H9 (cell line): ENCODE results near the gene MAD2L1. TPM values are rescaled to one million over a fixed set of nuclear protein-coding genes. Genes with fewer than 3 reads are reported as not detected.
A peak's percentile ranks its signal among the peaks of the same experiment; 100 is the strongest.

Source experiments
- DNase-seq: peaks from one replicate; pipeline ENCODE4 v3.0.0-alpha.2; 2017
- H2AFZ ChIP-seq: one replicate; pipeline ENCODE4 v1.6.1; 2013; ENCODE audit warnings: mild to moderate bottlenecking, low read length, control low read depth, moderate library complexity
- H2AK5ac ChIP-seq: 2 replicates; pipeline ENCODE4 v1.6.1; 2013; ENCODE audit warnings: low read length, control low read depth, mixed read lengths; ENCODE audit not compliant: insufficient read length
- H2BK120ac ChIP-seq: one replicate; pipeline ENCODE4 v1.6.1; 2013; ENCODE audit warnings: low read depth, mild to moderate bottlenecking, low read length, control low read depth, inconsistent platforms; ENCODE audit not compliant: poor library complexity, severe bottlenecking
- H2BK12ac ChIP-seq: 2 replicates; pipeline ENCODE4 v1.6.1; 2013; ENCODE audit warnings: low read length, control low read depth, mixed read lengths, low read depth; ENCODE audit not compliant: insufficient read length
- H2BK15ac ChIP-seq: 2 replicates; pipeline ENCODE4 v1.6.1; 2013; ENCODE audit warnings: low read depth, low read length, control low read depth
- H2BK20ac ChIP-seq: one replicate; pipeline ENCODE4 v1.6.1; 2013; ENCODE audit warnings: low read depth, mild to moderate bottlenecking, low read length, control low read depth, inconsistent platforms; ENCODE audit not compliant: poor library complexity, severe bottlenecking
- H2BK5ac ChIP-seq: 2 replicates; pipeline ENCODE4 v1.6.1; 2013; ENCODE audit warnings: low read length, control low read depth, mixed read lengths; ENCODE audit not compliant: insufficient read length
- H3K14ac ChIP-seq: 2 replicates; pipeline ENCODE4 v1.6.1; 2013; ENCODE audit warnings: low read length, control low read depth; ENCODE audit not compliant: insufficient read depth
- H3K18ac ChIP-seq: 2 replicates; pipeline ENCODE4 v1.6.1; 2013; ENCODE audit warnings: low read depth, mild to moderate bottlenecking, mixed read lengths, low read length, control low read depth; ENCODE audit not compliant: insufficient read length
- H3K23ac ChIP-seq: 2 replicates; pipeline ENCODE4 v1.6.1; 2013; ENCODE audit warnings: low read length, control low read depth, mixed read lengths, low read depth; ENCODE audit not compliant: insufficient read length
- H3K23me2 ChIP-seq: 2 replicates; pipeline ENCODE4 v1.6.1; 2013; ENCODE audit warnings: low read depth, mild to moderate bottlenecking, mixed read lengths, low read length, control low read depth; ENCODE audit not compliant: insufficient read length, poor library complexity, severe bottlenecking
- H3K27ac ChIP-seq: 2 replicates; pipeline ENCODE4 v1.5.1; 2013; ENCODE audit warnings: low read length, control low read depth, mixed read lengths, low read depth; ENCODE audit not compliant: insufficient read length
- H3K27me3 ChIP-seq: 2 replicates; pipeline ENCODE4 v1.6.1; 2013; ENCODE audit warnings: low read length, control low read depth, inconsistent platforms; ENCODE audit not compliant: insufficient read depth
- H3K4ac ChIP-seq: 2 replicates; pipeline ENCODE4 v1.6.1; 2013; ENCODE audit warnings: low read depth, mild to moderate bottlenecking, control low read depth, inconsistent platforms, low read length, moderate library complexity
- H3K4me1 ChIP-seq: 2 replicates; pipeline ENCODE4 v1.6.1; 2013; ENCODE audit warnings: low read length, control low read depth, inconsistent platforms; ENCODE audit not compliant: insufficient read depth
- H3K4me2 ChIP-seq: 2 replicates; pipeline ENCODE4 v1.6.1; 2013; ENCODE audit warnings: low read length, control low read depth, mixed read lengths; ENCODE audit not compliant: insufficient read length, insufficient read depth
- H3K56ac ChIP-seq: 2 replicates; pipeline ENCODE4 v1.6.1; 2013; ENCODE audit warnings: low read depth, mild to moderate bottlenecking, mixed read lengths, low read length, control low read depth; ENCODE audit not compliant: insufficient read length
- H3K79me1 ChIP-seq: 2 replicates; pipeline ENCODE4 v1.6.1; 2013; ENCODE audit warnings: low read depth, mild to moderate bottlenecking, moderate library complexity, low read length, control low read depth, inconsistent platforms; ENCODE audit not compliant: insufficient read depth, poor library complexity, severe bottlenecking
- H3K79me2 ChIP-seq: 2 replicates; pipeline ENCODE4 v1.6.1; 2013; ENCODE audit warnings: low read length, control low read depth, inconsistent platforms; ENCODE audit not compliant: insufficient read depth
- H3K9ac ChIP-seq: 2 replicates; pipeline ENCODE4 v1.6.1; 2013; ENCODE audit warnings: low read length, control low read depth, mixed read lengths; ENCODE audit not compliant: insufficient read length; ENCODE audit errors: extremely low read depth
- H3K9me3 ChIP-seq: one replicate; pipeline ENCODE4 v1.6.1; 2013; ENCODE audit warnings: low read depth, low read length, inconsistent platforms; ENCODE audit not compliant: control insufficient read depth
- H3T11ph ChIP-seq: one replicate; pipeline ENCODE4 v1.6.1; 2013; ENCODE audit warnings: mild to moderate bottlenecking, low read length, control low read depth, inconsistent platforms
- H4K20me1 ChIP-seq: one replicate; pipeline ENCODE4 v1.6.1; 2013; ENCODE audit not compliant: control insufficient read depth, insufficient read length, insufficient read depth
- H4K5ac ChIP-seq: 2 replicates; pipeline ENCODE4 v1.6.1; 2013; ENCODE audit warnings: low read depth, mild to moderate bottlenecking, mixed read lengths, low read length, control low read depth; ENCODE audit not compliant: insufficient read length
- H4K8ac ChIP-seq: replicated peaks from 2 replicates; pipeline ENCODE4 v1.6.1; 2013; ENCODE audit warnings: low read length, control low read depth, mixed read lengths, low read depth; ENCODE audit not compliant: insufficient read length
- H4K91ac ChIP-seq: 2 replicates; pipeline ENCODE4 v1.6.1; 2013; ENCODE audit warnings: low read depth, mild to moderate bottlenecking, moderate library complexity, mixed read lengths, low read length, control low read depth; ENCODE audit not compliant: insufficient read length
- H3K27ac Mint-ChIP-seq, 3 experiments: 2 replicates in 2 of 3; 3 replicates in 1 of 3; pipeline ENCODE4 v1.8.0; 2020 to 2021; ENCODE audit warnings: mixed read lengths in 3 of 3, mild to moderate bottlenecking in 1 of 3, moderate library complexity in 1 of 3
- H3K27me3 Mint-ChIP-seq: 2 replicates; pipeline ENCODE4 v1.8.0; 2021; ENCODE audit warnings: low read depth, mild to moderate bottlenecking, moderate library complexity, mixed read lengths
- H3K36me3 Mint-ChIP-seq, 3 experiments: 2 replicates in 2 of 3; 3 replicates in 1 of 3; pipeline ENCODE4 v1.8.0; 2020 to 2021; ENCODE audit warnings: low read depth in 3 of 3, mixed read lengths in 3 of 3; ENCODE audit not compliant: insufficient read depth in 1 of 3
- H3K4me1 Mint-ChIP-seq, 2 experiments: 2 replicates each; pipeline ENCODE4 v1.8.0; 2020; ENCODE audit warnings: mixed read lengths in 2 of 2
- H3K4me3 Mint-ChIP-seq, 2 experiments: 2 replicates in 1 of 2; 3 replicates in 1 of 2; pipeline ENCODE4 v1.8.0; 2020 to 2021; ENCODE audit warnings: mild to moderate bottlenecking in 2 of 2, mixed read lengths in 2 of 2, moderate library complexity in 1 of 2
- H3K9me3 Mint-ChIP-seq, 2 experiments: 2 replicates in 1 of 2; 3 replicates in 1 of 2; pipeline ENCODE4 v1.8.0; 2020; ENCODE audit warnings: mild to moderate bottlenecking in 2 of 2, mixed read lengths in 2 of 2, moderate library complexity in 1 of 2
- total RNA-seq: library from RNA; stranded (reverse); gene quantifications from 2 replicates; pipeline ENCODE4 v1.2.1, GENCODE V29; 2021
- TF ChIP-seq, protein P1 (sequence below): fragments of 200-600 bp; sonication (generic); conservative IDR thresholded peaks from 3 replicates; pipeline ENCODE4 v1.8.0; 2021; ENCODE audit warnings: antibody characterized with exemption, mild to moderate bottlenecking

MAD2L1 gene
- total RNA-seq, 1 experiment from 2014 or later, result 87.2 TPM

DNA sequence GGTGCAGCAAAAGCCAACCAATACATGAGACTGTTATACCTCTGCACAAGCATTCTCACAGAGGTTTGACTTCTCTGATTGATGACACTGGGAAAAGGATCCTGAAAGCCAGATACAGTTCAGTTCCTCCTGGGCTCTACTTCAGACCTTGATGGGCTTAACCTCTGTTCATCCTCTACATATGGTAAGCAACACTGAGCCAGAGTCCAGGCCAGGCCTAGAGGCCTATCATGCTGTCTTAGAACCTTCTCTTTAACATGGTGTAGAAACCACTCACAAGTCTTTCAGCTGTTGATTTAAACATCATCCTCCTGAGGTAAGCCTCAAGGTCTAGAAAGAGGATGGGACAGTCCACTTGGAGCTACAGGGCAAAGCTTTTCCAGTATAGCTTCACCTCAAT lies 9.2 kb downstream of the MAD2L1 start:
- Histone ChIP-seq H2AK5ac (no peak overlapping the region), H3K27ac (no peak overlapping the region), H3K23ac (no peak overlapping the region), H2BK5ac (no peak overlapping the region), H3T11ph (no peak overlapping the region), H3K23me2 (no peaks in the 10 kb centered on the region), H4K5ac (no peak overlapping the region), H3K4ac (no peak overlapping the region), H3K4me2 (no peak overlapping the region), H3K79me1 (no peaks in the 10 kb centered on the region), H2BK12ac (no peak overlapping the region), H3K79me2 (no peaks in the 10 kb centered on the region), H3K4me1 (no peaks in the 10 kb centered on the region), H2BK15ac (no peak overlapping the region), H2BK120ac (no peak overlapping the region), H4K91ac (no peak overlapping the region), H4K20me1 (no peaks in the 10 kb centered on the region), H2AFZ (no peak overlapping the region), H2BK20ac (no peak overlapping the region), H3K18ac (no peak overlapping the region), H3K14ac (no peak overlapping the region), H3K56ac (no peak overlapping the region), H3K9me3 (no peaks in the 10 kb centered on the region), H3K27me3 (no peaks in the 10 kb centered on the region), H4K8ac (no peak overlapping the region), H3K9ac (no peak overlapping the region)
- Mint-ChIP-seq H3K27me3 (no peaks in the 10 kb centered on the region), H3K9me3 (no peaks in the 10 kb centered on the region), H3K36me3 (peaks cover 31 to 56% (median 46%) of the 10 kb centered on the region in 3 experiments; a peak in 6 of 7 replicates), H3K4me1 (peaks cover 0 to 3% of the 10 kb centered on the region in 2 experiments; a peak in 1 of 4 replicates), H3K27ac (0 out of 7 replicates have a peak overlapping the region, but pooled peaks of 1 of the 3 experiments have one; percentile 82), H3K4me3 (no peak overlapping the region)
- TF ChIP-seq, protein P1, sequence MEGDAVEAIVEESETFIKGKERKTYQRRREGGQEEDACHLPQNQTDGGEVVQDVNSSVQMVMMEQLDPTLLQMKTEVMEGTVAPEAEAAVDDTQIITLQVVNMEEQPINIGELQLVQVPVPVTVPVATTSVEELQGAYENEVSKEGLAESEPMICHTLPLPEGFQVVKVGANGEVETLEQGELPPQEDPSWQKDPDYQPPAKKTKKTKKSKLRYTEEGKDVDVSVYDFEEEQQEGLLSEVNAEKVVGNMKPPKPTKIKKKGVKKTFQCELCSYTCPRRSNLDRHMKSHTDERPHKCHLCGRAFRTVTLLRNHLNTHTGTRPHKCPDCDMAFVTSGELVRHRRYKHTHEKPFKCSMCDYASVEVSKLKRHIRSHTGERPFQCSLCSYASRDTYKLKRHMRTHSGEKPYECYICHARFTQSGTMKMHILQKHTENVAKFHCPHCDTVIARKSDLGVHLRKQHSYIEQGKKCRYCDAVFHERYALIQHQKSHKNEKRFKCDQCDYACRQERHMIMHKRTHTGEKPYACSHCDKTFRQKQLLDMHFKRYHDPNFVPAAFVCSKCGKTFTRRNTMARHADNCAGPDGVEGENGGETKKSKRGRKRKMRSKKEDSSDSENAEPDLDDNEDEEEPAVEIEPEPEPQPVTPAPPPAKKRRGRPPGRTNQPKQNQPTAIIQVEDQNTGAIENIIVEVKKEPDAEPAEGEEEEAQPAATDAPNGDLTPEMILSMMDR, result no peak
- DNase-seq, result no peak
